ENCODE results near the gene ST6GAL2.

ST6GAL2 gene, protein sequence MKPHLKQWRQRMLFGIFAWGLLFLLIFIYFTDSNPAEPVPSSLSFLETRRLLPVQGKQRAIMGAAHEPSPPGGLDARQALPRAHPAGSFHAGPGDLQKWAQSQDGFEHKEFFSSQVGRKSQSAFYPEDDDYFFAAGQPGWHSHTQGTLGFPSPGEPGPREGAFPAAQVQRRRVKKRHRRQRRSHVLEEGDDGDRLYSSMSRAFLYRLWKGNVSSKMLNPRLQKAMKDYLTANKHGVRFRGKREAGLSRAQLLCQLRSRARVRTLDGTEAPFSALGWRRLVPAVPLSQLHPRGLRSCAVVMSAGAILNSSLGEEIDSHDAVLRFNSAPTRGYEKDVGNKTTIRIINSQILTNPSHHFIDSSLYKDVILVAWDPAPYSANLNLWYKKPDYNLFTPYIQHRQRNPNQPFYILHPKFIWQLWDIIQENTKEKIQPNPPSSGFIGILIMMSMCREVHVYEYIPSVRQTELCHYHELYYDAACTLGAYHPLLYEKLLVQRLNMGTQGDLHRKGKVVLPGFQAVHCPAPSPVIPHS
- 0 to 0.09 (median 0) reads per million in 3 donors for total RNA-seq

DNA sequence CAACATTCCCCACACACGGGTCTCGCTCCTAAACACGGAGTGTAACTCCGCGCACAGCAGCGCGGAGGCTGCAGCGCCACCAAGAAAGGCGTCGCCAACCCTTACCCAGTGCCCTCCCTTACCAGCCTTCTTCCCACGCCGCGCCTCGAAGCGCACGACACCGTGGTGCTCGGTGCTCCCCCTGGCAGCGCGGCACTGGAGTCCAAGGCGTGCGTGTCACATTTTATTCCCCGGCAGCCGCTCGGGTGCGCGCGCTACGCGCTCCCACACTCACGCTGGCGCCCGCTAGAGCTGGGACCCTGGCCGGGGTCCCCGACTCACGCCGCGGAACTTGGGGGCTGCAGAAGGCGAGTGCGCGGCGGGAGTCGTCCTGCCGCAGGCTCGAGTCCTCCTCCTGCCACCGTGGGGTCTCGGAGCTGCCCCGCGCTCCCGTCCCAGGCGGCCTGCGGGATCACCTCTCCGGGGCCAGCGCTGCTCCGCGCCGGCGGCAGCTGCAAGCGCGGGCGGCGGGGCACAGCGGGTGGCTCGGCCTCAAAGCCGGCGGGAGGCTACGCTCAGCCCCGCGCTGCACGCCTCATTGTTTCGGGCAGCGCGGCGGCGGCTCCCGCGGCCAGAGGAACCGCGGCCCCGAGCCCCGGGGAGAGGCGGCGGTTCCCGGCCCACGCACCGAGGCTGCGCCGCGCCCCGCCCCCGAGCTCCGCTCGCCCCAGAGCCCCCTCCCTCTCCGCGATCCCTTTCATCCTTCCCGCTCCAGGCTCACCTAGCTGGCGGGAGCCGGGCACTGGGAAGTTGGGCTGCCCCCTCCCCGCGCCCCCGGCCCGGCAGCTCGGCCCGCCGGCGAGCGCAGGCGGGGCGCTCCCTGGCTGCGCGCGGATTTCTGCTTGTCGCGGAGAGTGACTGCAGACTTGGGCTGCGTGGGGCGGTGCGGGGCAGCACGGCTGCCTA lies at the start of gene ST6GAL2:
TSS of gene ST6GAL2 (minus strand) at position 197 of the 945 bp plus-strand sequence. CDS start 42,190 bp downstream, outside the sequence.
- DNase-seq = no peak
- Histone ChIP-seq H3K27me3 (replicated peaks; ENCODE audit: control insufficient read depth, insufficient read depth, low read length, poor library complexity, severe bottlenecking) (peaks cover 6% of the 10 kb centered on the region), H3K4me3 (ENCODE audit: insufficient read depth, low read depth, low read length, poor library complexity, severe bottlenecking) (no peak within 1 kb of the TSS), H3K4me1 (ENCODE audit: control insufficient read depth, insufficient read depth, low read length, poor library complexity, severe bottlenecking) (no peaks in the 10 kb centered on the region), H3K27ac (ENCODE audit: insufficient read depth, low read length, poor library complexity, severe bottlenecking) (no peak within 1 kb of the TSS), H3K36me3 (ENCODE audit: control insufficient read depth, insufficient read depth, low read length) (no peaks in the 10 kb centered on the region), H3K9me3 (ENCODE audit: control insufficient read depth, low read length) (no peaks in the 10 kb centered on the region)

DNA sequence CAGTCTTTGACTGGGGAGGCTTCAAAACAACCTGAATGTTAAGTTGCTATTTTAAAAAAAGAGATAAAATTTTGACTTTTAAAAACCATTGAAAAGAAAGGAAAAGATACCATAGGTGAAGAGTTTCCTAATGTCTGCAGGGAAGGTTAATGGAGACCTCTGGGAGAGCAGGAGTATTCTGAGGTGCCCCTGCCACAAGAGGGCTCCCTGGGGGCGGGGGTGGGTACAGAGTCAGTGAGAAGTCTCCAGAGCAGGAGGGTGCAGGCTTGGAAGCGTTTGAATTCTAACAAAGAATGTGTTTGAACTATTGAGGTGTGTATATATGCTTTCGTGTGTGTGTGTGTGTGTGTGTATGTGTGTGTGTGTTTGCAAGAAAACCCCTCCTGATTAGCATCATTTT lies 46.7 kb upstream of the ST6GAL2 start:
- H3K4me3 ChIP-seq (ENCODE audit: insufficient read depth, low read depth, low read length, poor library complexity, severe bottlenecking) = no peak overlapping the region
- H3K27me3 ChIP-seq (replicated peaks; ENCODE audit: control insufficient read depth, insufficient read depth, low read length, poor library complexity, severe bottlenecking) = no peaks in the 10 kb centered on the region
- no peaks in the 10 kb centered on the region for H3K36me3 ChIP-seq (ENCODE audit: control insufficient read depth, insufficient read depth, low read length)

DNA sequence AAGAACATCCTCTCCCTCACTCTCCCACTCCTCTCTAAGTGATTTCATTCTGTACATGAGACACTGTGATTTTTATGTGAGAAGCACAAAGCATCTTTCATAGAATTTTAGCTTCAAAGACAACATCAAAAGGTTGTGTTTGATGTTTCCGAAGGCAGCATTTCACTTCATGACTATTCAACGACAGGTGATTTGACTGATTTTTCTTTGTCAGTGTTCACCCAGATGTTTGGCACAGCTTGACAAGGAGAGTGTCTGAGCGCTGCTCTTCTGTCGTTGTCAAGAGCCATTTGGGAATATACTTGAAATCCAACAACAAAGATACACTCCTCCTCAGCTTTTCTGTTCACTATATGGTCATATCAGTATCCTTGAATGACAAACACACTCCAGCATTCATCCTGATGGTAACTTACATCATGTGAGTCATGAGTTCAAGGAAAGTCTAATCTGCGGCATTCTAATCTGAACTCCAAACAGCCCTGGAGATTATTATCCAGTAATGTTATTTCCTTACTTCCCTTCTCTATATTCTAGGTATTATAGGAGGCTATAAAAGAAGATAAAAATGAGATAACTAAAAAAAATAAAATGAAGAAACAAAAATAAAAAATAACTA lies 45.9 kb upstream of the ST6GAL2 start:
- Histone ChIP-seq H3K27me3 (replicated peaks; ENCODE audit: control insufficient read depth, insufficient read depth, low read length, poor library complexity, severe bottlenecking) (no peaks in the 10 kb centered on the region), H3K27ac (ENCODE audit: insufficient read depth, low read length, poor library complexity, severe bottlenecking) (no peak overlapping the region), H3K4me1 (ENCODE audit: control insufficient read depth, insufficient read depth, low read length, poor library complexity, severe bottlenecking) (no peaks in the 10 kb centered on the region)

More for the DNA sequence above, 46.7 kb upstream of the ST6GAL2 start:
- no peak for DNase-seq
- H3K4me1 ChIP-seq (ENCODE audit: control insufficient read depth, insufficient read depth, low read length, poor library complexity, severe bottlenecking) = no peaks in the 10 kb centered on the region
- H3K9me3 ChIP-seq (ENCODE audit: control insufficient read depth, low read length) = no peaks in the 10 kb centered on the region
- H3K27ac ChIP-seq (ENCODE audit: insufficient read depth, low read length, poor library complexity, severe bottlenecking) = no peak overlapping the region

DNA sequence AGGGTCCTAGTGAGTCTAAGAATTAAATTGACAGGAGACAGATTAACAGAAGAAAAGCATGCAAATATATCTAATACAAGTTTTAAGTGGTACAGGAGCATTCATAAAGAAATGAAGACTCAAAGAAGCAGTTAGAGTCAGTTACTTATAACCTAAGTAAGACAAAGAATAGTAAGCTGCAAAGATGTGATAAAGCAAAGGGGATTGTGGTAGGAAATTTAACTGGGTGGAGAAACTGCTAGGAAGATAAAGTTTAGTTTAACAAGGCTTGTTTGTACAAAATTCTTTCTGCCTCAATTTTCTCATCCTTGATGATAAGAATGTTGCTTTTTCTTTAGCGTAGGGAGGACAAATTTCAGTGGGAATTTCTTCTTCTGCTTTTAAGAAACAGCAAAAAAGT lies 35.5 kb upstream of the ST6GAL2 start:
- H3K27me3 ChIP-seq (replicated peaks; ENCODE audit: control insufficient read depth, insufficient read depth, low read length, poor library complexity, severe bottlenecking) = no peaks in the 10 kb centered on the region
- H3K4me3 ChIP-seq (ENCODE audit: insufficient read depth, low read depth, low read length, poor library complexity, severe bottlenecking) = no peak overlapping the region
- H3K36me3 ChIP-seq (ENCODE audit: control insufficient read depth, insufficient read depth, low read length) = no peaks in the 10 kb centered on the region
- no peaks in the 10 kb centered on the region for H3K4me1 ChIP-seq (ENCODE audit: control insufficient read depth, insufficient read depth, low read length, poor library complexity, severe bottlenecking)
- no peak for DNase-seq
- H3K9me3 ChIP-seq (ENCODE audit: control insufficient read depth, low read length) = no peaks in the 10 kb centered on the region
- H3K27ac ChIP-seq (ENCODE audit: insufficient read depth, low read length, poor library complexity, severe bottlenecking) = no peak overlapping the region

More for the DNA sequence above, 45.9 kb upstream of the ST6GAL2 start:
- H3K36me3 ChIP-seq (ENCODE audit: control insufficient read depth, insufficient read depth, low read length) = no peaks in the 10 kb centered on the region
- no peak for DNase-seq
- no peak overlapping the region for H3K4me3 ChIP-seq (ENCODE audit: insufficient read depth, low read depth, low read length, poor library complexity, severe bottlenecking)
- no peaks in the 10 kb centered on the region for H3K9me3 ChIP-seq (ENCODE audit: control insufficient read depth, low read length)

DNA sequence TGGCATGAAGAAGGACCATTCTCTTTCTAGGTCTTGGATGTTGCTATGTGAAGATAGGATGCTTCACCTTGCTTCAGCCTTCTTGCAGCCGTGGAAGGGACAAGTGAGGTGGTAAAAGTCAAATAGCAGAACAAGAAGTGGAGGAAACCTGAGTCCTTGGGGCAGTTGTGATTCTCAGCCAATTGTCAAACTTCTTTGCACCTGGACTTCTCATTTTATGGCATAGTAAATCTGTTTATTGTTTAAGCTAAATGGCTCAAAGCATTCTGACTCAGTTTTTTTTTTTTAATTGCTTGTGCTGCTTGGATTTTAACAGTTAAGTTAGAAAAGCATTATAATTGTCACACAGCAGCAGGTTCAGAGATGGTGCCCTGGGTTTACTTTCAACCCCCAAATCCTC lies 33.0 kb upstream of the ST6GAL2 start:
- Histone ChIP-seq H3K36me3 (ENCODE audit: control insufficient read depth, insufficient read depth, low read length) (no peaks in the 10 kb centered on the region), H3K27me3 (replicated peaks; ENCODE audit: control insufficient read depth, insufficient read depth, low read length, poor library complexity, severe bottlenecking) (no peaks in the 10 kb centered on the region), H3K9me3 (ENCODE audit: control insufficient read depth, low read length) (no peaks in the 10 kb centered on the region), H3K27ac (ENCODE audit: insufficient read depth, low read length, poor library complexity, severe bottlenecking) (no peak overlapping the region), H3K4me3 (ENCODE audit: insufficient read depth, low read depth, low read length, poor library complexity, severe bottlenecking) (no peak overlapping the region), H3K4me1 (ENCODE audit: control insufficient read depth, insufficient read depth, low read length, poor library complexity, severe bottlenecking) (no peaks in the 10 kb centered on the region)
- no peak for DNase-seq

DNA sequence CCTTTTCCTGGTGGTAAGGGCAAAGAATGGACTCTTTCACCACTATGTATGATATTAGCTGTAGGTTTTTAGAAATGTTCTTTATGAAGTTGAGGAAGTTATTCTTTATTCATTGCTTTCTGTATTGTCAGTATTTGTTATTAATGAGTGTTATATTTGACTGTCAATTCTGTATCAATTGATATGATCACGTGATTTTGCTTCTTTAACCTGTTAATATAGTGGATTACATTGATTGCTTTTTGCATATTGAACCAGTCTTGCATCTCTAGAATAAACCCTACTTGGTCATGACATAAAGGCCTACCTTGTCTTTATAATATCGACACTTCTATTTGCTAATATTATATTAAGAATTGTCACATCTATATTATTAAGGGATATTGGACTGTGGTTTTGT lies 18.3 kb upstream of the ST6GAL2 start:
- no peaks in the 10 kb centered on the region for H3K9me3 ChIP-seq (ENCODE audit: control insufficient read depth, low read length)

DNA sequence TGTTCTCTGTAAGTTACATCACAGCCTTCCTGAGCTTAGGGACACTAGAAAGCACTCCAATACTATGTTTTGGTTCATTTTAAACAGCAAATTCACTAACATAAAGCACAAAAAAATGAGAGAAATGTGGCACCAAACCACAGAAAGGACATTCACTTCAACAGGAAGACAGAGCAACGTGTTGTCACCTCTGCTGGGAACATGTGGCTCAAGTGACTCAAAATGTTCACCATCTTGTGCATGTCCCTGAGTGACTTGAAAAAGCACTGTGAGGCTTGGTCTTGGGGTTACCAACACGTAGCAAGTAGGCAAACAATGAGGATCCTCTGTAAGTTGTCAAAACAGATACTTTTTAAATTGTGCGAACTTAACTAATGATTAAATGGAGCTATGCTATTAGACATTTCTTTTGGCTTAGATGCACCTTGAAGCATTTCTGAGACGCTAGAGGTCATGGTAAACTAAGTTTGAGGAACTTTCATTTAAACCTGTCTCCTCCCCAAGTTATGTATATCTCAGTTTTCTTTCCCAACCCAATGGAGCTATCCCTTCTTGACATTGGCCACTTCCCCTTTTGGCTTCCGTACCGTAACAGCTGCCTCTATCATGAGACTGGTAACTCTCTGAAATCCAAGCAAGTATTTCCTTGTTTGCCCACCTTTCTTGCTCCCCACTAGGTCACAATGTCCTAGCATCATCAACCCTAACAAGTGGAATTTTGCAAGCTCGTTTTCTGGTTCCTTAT lies 14.0 kb upstream of the ST6GAL2 start:
- H3K36me3 ChIP-seq (ENCODE audit: control insufficient read depth, insufficient read depth, low read length) = no peaks in the 10 kb centered on the region

More for the DNA sequence above, 18.3 kb upstream of the ST6GAL2 start:
- Histone ChIP-seq H3K4me3 (ENCODE audit: insufficient read depth, low read depth, low read length, poor library complexity, severe bottlenecking) (no peak overlapping the region), H3K4me1 (ENCODE audit: control insufficient read depth, insufficient read depth, low read length, poor library complexity, severe bottlenecking) (no peaks in the 10 kb centered on the region), H3K27me3 (replicated peaks; ENCODE audit: control insufficient read depth, insufficient read depth, low read length, poor library complexity, severe bottlenecking) (no peaks in the 10 kb centered on the region), H3K27ac (ENCODE audit: insufficient read depth, low read length, poor library complexity, severe bottlenecking) (no peak overlapping the region), H3K36me3 (ENCODE audit: control insufficient read depth, insufficient read depth, low read length) (no peaks in the 10 kb centered on the region)
- no peak for DNase-seq

DNA sequence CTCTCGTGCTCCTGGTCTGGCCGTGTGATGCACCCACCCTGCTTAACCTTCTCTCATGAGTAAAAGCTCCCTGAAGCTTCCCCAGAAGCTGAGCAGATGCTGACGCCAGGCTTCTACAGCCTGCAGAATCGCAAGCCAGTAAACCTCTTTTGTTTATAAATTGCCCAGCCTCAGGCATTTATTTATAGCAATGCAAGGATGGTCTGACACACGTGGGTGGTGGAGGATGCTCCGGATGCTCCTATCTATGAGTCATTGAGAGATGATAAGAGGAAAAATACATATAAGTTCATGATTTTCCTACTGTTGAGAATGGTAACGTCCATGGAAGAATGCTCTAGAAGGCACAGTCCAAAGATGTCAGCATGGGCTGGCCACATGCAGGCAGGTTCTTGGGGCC lies 8.6 kb upstream of the ST6GAL2 start:
- no peak for DNase-seq

More for the DNA sequence above, 14.0 kb upstream of the ST6GAL2 start:
- H3K27ac ChIP-seq (ENCODE audit: insufficient read depth, low read length, poor library complexity, severe bottlenecking) = no peak overlapping the region
- no peaks in the 10 kb centered on the region for H3K4me1 ChIP-seq (ENCODE audit: control insufficient read depth, insufficient read depth, low read length, poor library complexity, severe bottlenecking)
- no peaks in the 10 kb centered on the region for H3K27me3 ChIP-seq (replicated peaks; ENCODE audit: control insufficient read depth, insufficient read depth, low read length, poor library complexity, severe bottlenecking)
- H3K9me3 ChIP-seq (ENCODE audit: control insufficient read depth, low read length) = no peaks in the 10 kb centered on the region
- no peak for DNase-seq
- H3K4me3 ChIP-seq (ENCODE audit: insufficient read depth, low read depth, low read length, poor library complexity, severe bottlenecking) = no peak overlapping the region

DNA sequence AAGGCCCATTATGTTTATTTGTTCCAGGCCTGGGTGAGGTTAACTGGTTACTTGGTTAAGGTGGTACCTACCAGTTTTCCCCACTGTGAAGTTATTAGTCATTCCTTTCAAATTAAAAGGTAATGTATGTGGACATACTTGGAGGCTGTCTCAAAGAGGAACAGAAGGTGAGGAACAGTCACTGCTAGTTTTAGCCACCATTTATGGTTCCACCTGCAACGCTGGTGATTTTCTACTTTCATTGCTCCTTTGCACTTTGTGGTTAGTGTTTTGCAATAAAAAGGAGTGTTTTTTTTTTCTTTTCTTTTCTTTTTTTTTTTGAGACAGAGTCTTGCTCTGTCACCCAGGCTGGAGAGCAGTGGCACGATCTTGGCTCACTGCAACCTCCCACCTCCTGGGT lies 6.1 kb upstream of the ST6GAL2 start:
- Histone ChIP-seq H3K27me3 (replicated peaks; ENCODE audit: control insufficient read depth, insufficient read depth, low read length, poor library complexity, severe bottlenecking) (peaks cover 2% of the 10 kb centered on the region), H3K9me3 (ENCODE audit: control insufficient read depth, low read length) (no peaks in the 10 kb centered on the region), H3K36me3 (ENCODE audit: control insufficient read depth, insufficient read depth, low read length) (no peaks in the 10 kb centered on the region), H3K4me1 (ENCODE audit: control insufficient read depth, insufficient read depth, low read length, poor library complexity, severe bottlenecking) (no peaks in the 10 kb centered on the region), H3K4me3 (ENCODE audit: insufficient read depth, low read depth, low read length, poor library complexity, severe bottlenecking) (no peak overlapping the region), H3K27ac (ENCODE audit: insufficient read depth, low read length, poor library complexity, severe bottlenecking) (no peak overlapping the region)
- DNase-seq = no peak

More for the DNA sequence above, 8.6 kb upstream of the ST6GAL2 start:
- Histone ChIP-seq H3K4me3 (ENCODE audit: insufficient read depth, low read depth, low read length, poor library complexity, severe bottlenecking) (no peak overlapping the region), H3K9me3 (ENCODE audit: control insufficient read depth, low read length) (no peaks in the 10 kb centered on the region), H3K27me3 (replicated peaks; ENCODE audit: control insufficient read depth, insufficient read depth, low read length, poor library complexity, severe bottlenecking) (no peaks in the 10 kb centered on the region), H3K36me3 (ENCODE audit: control insufficient read depth, insufficient read depth, low read length) (no peaks in the 10 kb centered on the region), H3K27ac (ENCODE audit: insufficient read depth, low read length, poor library complexity, severe bottlenecking) (no peak overlapping the region), H3K4me1 (ENCODE audit: control insufficient read depth, insufficient read depth, low read length, poor library complexity, severe bottlenecking) (no peaks in the 10 kb centered on the region)
